Neural crest cell (in vitro differentiated cells): ENCODE data around the gene ZC3H12C. TPM values are rescaled to one million over a fixed set of nuclear protein-coding genes. Genes with fewer than 3 reads are reported as not detected.

Experiments
- DNase-seq: peaks from one replicate; pipeline ENCODE4 v3.0.0; 2021; ENCODE audit warnings: low read depth, mixed read lengths, low spot score
- H3K27ac Mint-ChIP-seq: one replicate; pipeline ENCODE4 v1.8.0; 2021; ENCODE audit warnings: mild to moderate bottlenecking, mixed read lengths; ENCODE audit not compliant: unreplicated experiment
- H3K27me3 Mint-ChIP-seq: 2 replicates; pipeline ENCODE4 v1.8.0; 2021; ENCODE audit warnings: low read depth, mild to moderate bottlenecking, mixed read lengths
- H3K36me3 Mint-ChIP-seq: 2 replicates; pipeline ENCODE4 v1.8.0; 2021; ENCODE audit warnings: low read depth, mild to moderate bottlenecking, mixed read lengths
- H3K4me1 Mint-ChIP-seq: 2 replicates; pipeline ENCODE4 v1.8.0; 2021; ENCODE audit warnings: mixed read lengths
- H3K4me3 Mint-ChIP-seq: one replicate; pipeline ENCODE4 v1.8.0; 2021; ENCODE audit warnings: mild to moderate bottlenecking, mixed read lengths
- H3K9me3 Mint-ChIP-seq: 2 replicates; pipeline ENCODE4 v1.8.0; 2021; ENCODE audit warnings: mixed read lengths
- total RNA-seq: library from RNA; stranded (reverse); gene quantifications from 2 replicates; pipeline ENCODE4 v1.2.1, GENCODE V29; 2021
- TF ChIP-seq, protein P1 (sequence below): fragments of 200-600 bp; sonication (generic); conservative IDR thresholded peaks from 2 replicates; pipeline ENCODE4 v1.5.0; 2021; ENCODE audit warnings: antibody characterized with exemption, mild to moderate bottlenecking

The ZC3H12C gene
- total RNA-seq, 1 donor from 2014 or later = 14.4 TPM

DNA sequence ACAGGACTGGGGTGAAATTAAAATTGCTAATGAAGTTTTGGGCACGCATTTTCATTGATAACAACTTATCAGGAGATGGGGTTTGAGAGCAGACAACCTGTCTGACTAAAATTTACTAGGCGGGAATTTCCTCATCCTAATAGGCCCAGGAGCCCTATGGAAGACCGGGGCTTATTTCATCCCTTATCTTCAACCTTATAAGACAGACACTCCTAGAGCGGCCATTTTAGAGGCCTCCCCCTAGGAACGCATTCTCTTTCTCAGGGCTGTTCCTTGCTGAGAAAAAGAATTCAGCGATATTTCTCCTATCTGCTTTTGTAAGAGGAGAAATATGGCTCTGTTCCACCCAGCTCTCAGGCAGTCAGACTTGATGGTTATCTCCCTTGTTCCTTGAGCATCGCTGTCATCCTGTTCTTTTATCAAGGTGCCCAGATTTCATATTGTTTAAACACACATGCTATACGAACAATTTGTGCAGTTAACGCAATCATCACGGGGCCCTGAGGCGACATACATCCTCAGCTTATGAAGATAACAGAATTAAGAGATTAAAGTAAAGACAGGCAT, 39.3 kb upstream of the ZC3H12C start:
- no peaks in the 10 kb centered on the region for H3K27me3 Mint-ChIP-seq
- H3K4me1 Mint-ChIP-seq = no peaks in the 10 kb centered on the region
- peaks cover 8% of the 10 kb centered on the region for H3K36me3 Mint-ChIP-seq
- H3K9me3 Mint-ChIP-seq = peaks cover 10% of the 10 kb centered on the region
- H3K27ac Mint-ChIP-seq = no peak overlapping the region
- DNase-seq = no peak
- no peak overlapping the region for H3K4me3 Mint-ChIP-seq
- TF ChIP-seq, protein P1, sequence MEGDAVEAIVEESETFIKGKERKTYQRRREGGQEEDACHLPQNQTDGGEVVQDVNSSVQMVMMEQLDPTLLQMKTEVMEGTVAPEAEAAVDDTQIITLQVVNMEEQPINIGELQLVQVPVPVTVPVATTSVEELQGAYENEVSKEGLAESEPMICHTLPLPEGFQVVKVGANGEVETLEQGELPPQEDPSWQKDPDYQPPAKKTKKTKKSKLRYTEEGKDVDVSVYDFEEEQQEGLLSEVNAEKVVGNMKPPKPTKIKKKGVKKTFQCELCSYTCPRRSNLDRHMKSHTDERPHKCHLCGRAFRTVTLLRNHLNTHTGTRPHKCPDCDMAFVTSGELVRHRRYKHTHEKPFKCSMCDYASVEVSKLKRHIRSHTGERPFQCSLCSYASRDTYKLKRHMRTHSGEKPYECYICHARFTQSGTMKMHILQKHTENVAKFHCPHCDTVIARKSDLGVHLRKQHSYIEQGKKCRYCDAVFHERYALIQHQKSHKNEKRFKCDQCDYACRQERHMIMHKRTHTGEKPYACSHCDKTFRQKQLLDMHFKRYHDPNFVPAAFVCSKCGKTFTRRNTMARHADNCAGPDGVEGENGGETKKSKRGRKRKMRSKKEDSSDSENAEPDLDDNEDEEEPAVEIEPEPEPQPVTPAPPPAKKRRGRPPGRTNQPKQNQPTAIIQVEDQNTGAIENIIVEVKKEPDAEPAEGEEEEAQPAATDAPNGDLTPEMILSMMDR = no peak

DNA sequence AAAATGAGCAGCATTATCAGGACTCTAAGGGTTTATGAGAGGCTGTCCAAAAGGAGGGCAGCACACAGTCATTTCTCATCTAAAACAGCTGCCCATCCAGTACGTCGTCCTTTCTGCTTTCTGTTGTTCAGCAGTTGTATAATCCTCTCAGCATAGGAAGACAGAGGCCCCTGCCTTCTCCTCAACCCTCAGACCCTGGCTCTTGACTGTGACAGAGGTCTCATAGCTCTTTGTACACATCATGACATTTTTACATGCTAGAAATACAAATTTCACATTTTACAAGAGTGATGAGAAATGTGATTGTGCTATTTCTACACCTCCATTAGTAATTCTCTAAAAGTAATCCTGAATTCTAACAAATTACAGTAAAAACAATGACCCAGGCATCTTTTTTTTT, 36.2 kb upstream of the ZC3H12C start:
- Mint-ChIP-seq H3K4me1 (no peaks in the 10 kb centered on the region), H3K27ac (no peak overlapping the region), H3K4me3 (no peak overlapping the region), H3K27me3 (no peaks in the 10 kb centered on the region), H3K36me3 (peaks cover 8% of the 10 kb centered on the region), H3K9me3 (peaks cover 10% of the 10 kb centered on the region)
- TF ChIP-seq, protein P1 = no peak
- no peak for DNase-seq

DNA sequence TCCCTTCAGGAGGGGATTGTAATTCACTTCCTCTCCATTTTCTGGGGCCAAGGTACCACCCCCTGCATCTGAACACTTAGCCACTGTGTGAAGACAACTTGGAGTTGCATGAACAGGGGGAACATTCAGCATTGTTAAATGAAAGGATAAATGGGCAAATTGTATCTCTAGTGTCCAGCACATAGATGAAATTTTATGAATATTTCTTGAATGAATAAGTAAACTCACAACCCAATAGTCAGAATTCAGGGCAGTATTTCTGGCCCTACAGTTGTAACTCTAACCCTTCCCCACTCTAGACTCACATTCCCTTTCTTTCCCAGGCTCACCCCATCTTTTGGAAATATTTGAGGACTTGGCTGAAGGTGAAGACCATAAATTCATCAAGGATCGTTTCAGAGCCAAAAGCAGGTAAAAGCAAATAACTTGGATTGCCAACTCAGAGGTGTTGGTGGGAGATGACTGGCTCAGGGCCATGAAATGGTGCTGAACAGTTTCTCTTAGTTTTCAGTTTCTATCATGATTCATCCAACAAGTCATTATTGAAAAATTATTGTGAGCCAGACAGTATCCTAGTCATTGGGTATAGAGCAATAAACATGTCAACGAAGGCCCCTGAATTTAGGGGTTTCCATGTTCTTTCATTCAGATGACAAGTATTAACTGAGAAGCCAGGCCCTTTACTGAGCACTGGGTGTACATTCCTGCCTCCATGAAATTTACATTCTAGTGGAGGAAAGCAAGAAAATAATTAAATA, 33.3 kb upstream of the ZC3H12C start:
- no peak overlapping the region for H3K4me3 Mint-ChIP-seq
- no peak for DNase-seq
- H3K9me3 Mint-ChIP-seq = no peaks in the 10 kb centered on the region
- TF ChIP-seq, protein P1 = no peak
- no peak overlapping the region for H3K27ac Mint-ChIP-seq
- H3K27me3 Mint-ChIP-seq = no peaks in the 10 kb centered on the region
- peaks cover 3% of the 10 kb centered on the region for H3K4me1 Mint-ChIP-seq
- no peaks in the 10 kb centered on the region for H3K36me3 Mint-ChIP-seq

DNA sequence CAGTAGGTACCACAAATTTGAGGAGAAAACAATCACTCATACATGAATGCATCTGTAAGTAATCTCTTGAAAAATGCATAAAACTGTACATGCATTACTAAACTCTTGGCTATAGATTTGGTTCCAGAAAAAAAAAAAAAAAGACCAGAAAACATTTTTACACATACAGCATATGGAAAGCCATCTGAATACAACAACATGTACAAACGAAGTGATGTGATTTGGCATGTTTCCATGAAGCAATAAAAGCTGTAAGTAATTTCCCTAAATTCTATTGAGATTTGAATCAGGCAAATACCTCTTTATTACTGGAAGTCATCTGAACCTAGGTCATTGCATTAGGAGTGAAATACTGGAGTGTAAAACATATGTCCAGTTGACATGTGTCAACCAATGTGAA, 31.9 kb upstream of the ZC3H12C start:
- no peaks in the 10 kb centered on the region for H3K27me3 Mint-ChIP-seq
- no peak overlapping the region for H3K27ac Mint-ChIP-seq
- H3K4me3 Mint-ChIP-seq = no peak overlapping the region
- no peak for DNase-seq
- no peaks in the 10 kb centered on the region for H3K36me3 Mint-ChIP-seq
- TF ChIP-seq, protein P1 = no peak
- peaks cover 3% of the 10 kb centered on the region for H3K4me1 Mint-ChIP-seq
- H3K9me3 Mint-ChIP-seq = no peaks in the 10 kb centered on the region

GRCh38 chr11:110062247-110062646, 30.9 kb upstream of the ZC3H12C start:
- no peak overlapping the region for H3K27ac Mint-ChIP-seq
- no peak for DNase-seq
- H3K27me3 Mint-ChIP-seq = no peaks in the 10 kb centered on the region

More at GRCh38 chr11:110062247-110062646, 30.9 kb upstream of the ZC3H12C start:
- TF ChIP-seq, protein P1 = no peak
- H3K4me3 Mint-ChIP-seq = no peak overlapping the region
- no peaks in the 10 kb centered on the region for H3K9me3 Mint-ChIP-seq
- H3K4me1 Mint-ChIP-seq = peaks cover 3% of the 10 kb centered on the region
- no peaks in the 10 kb centered on the region for H3K36me3 Mint-ChIP-seq
